Left lung (tissue), 10 donors: Measurements from ENCODE around the gene NAB1. TPM values are rescaled to one million over a fixed set of nuclear protein-coding genes. Genes with fewer than 3 reads are reported as not detected.

Source experiments
- ATAC-seq: fragments of 200-7000 bp; cut with Tn5 transposase; one replicate; pipeline ENCODE4 v1.9.1; 2020; ENCODE audit warnings: moderate library complexity
- DNase-seq, 4 donors: peaks; one replicate each; pipeline ENCODE4 v3.0.0-alpha.2; 2013 to 2020
- H3K27ac ChIP-seq, 2 donors: fragments of 200-600 bp; sonication (generic) in 1 of 2; one replicate each; pipeline versions ENCODE4 v1.5.0 to v1.8.0; 2020 to 2021
- H3K27me3 ChIP-seq, 2 donors: fragments of 200-600 bp; sonication (generic) in 1 of 2; one replicate each; pipeline versions ENCODE4 v1.5.0 to v1.8.0; 2020 to 2021
- H3K36me3 ChIP-seq, 2 donors: fragments of 200-600 bp; sonication (generic) in 1 of 2; one replicate each; pipeline versions ENCODE4 v1.5.0 to v1.8.0; 2020 to 2021
- H3K4me1 ChIP-seq, 2 donors: fragments of 200-600 bp; one replicate each; pipeline ENCODE4 v1.8.0; 2021
- H3K4me3 ChIP-seq, 2 donors: fragments of 200-600 bp; sonication (generic) in 1 of 2; one replicate each; pipeline versions ENCODE4 v1.5.0 to v1.8.0; 2020 to 2021; ENCODE audit warnings: mild to moderate bottlenecking in 1 of 2
- H3K9me3 ChIP-seq, 2 donors: fragments of 200-600 bp; sonication (generic) in 1 of 2; one replicate each; pipeline versions ENCODE4 v1.5.0 to v1.8.0; 2020 to 2021
- CTCF ChIP-seq, 2 donors: fragments of 200-600 bp; sonication (generic) in 1 of 2; IDR thresholded peaks; one replicate each; pipeline versions ENCODE4 v1.5.0 to v1.8.0; 2021; ENCODE audit warnings: antibody characterized with exemption in 2 of 2
- intact Hi-C, 2 donors: fragments of 100-400 bp; cut with DNase I; formaldehyde crosslinking; loops; one replicate each; pipeline versions ENCODE4 v1.11.2 to v1.14.2; 2022
- polyA plus RNA-seq, 6 donors: library from polyadenylated mRNA; unstranded; fragments of 120-200 nt; gene quantifications; one replicate each; pipeline ENCODE4 v1.2.1, GENCODE V29; 2013; ENCODE audit not compliant: insufficient read length in 6 of 6
- total RNA-seq, 2 donors: library from RNA; stranded (reverse); fragmentation: NEBNext Ultra II Directional; extraction: Animal tissue kit (Norgen Biotek cat#: 25700); gene quantifications; one replicate each; pipeline ENCODE4 v1.2.1, GENCODE V29; 2021
- donor health status: DM: no; HTN: yes; CAD: no.
- donor health status: DM: no; HTN: no; CAD: no.

The NAB1 gene
- total and polyA plus RNA-seq, 8 donors = 28.4 to 85.3 (median 75.3) TPM

DNA sequence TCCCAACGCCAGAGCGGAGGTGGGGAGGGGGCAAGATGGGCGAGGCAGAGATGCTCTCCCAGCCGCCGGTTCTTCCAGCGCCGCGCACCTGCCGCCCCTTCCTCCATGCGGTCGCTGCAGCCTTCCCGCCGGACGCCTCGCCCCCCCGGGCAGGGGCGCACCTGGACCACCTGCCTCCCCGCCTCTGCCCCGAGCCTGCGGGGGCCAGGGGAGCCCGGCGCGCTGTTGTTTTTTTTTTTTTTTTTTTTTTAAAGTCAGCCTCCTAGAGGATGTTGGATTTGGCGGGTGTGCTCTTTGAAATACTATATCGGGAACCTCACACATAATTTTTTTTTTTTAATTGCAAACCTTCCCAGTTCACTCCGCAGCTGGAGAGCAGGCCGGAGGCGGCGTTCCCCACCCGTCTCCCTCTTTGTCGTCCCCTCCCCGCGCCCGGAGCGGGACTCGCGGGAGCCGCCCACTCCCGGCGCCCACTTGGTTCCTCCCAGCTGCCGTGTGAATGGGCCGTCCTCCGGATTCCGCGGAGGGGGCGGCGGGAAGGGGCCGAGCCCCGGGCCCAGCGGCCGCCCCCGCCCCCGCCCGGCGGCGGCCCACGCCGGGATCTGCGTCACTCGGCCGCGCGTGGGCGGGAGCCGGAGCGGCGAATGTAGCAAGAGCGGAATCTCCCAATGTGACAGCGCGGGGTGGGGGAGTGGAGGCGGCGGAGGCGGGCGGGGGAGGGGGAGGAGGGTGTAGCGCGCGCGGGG lies 421 bp upstream of the NAB1 start:
- Histone ChIP-seq H3K27ac (peak overlapping the region; percentile 67 to 99), H3K9me3 (no peaks in the 10 kb centered on the region), H3K36me3 (no peaks in the 10 kb centered on the region), H3K4me3 (peak overlapping the region; percentile 65 to 84), H3K27me3 (no peaks in the 10 kb centered on the region), H3K4me1 (peaks cover 8 to 46% of the 10 kb centered on the region in 2 donors)
- peak; percentile 92 for ATAC-seq
- peak; percentile 83 to 96 (median 90) for DNase-seq
- intact Hi-C loops = no loop called here
- no peak for TF ChIP-seq CTCF (IDR thresholded peaks at IDR 0.05)

DNA sequence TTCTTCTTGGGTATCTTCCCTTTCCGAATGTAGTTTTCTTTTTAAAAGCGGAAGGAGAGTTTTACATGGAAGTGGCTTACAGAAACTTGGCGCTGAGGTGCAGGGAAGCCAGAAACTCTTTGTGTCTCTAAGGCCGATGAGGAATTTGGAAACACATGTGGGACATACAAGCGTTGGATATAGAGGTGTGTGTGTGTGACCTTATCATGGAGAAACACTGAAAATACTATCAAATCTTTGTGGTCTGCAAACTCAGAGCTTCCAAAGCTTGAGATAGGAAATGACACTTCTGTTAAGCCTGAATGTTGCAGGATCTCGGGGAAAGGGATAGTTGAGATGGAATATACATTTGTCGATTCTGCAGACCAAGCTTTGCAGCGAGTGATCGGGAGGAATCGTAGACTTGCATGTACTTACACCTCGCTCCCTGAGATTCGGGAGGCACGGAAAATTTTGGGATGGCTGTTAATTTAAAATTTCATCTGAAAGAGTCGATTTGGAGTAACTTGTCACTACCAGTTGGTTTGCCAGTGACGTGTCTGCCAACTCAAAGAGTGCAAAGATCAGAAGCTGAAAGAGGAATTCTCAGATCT lies 1.0 kb downstream of the NAB1 start:
- ATAC-seq (peak; percentile 15), DNase-seq (peak in 1 of 4 donors; percentile 51)
- H3K27ac ChIP-seq = peak overlapping the region; percentile 93 to 99
- no peaks in the 10 kb centered on the region for H3K9me3 ChIP-seq
- no peaks in the 10 kb centered on the region for H3K36me3 ChIP-seq
- no peak for TF ChIP-seq CTCF (IDR thresholded peaks at IDR 0.05)
- no peaks in the 10 kb centered on the region for H3K27me3 ChIP-seq
- peak overlapping the region; percentile 83 to 84 for H3K4me3 ChIP-seq
- H3K4me1 ChIP-seq = peaks cover 8 to 60% of the 10 kb centered on the region in 2 donors
- intact Hi-C loops = no loop called here

- Histone ChIP-seq H3K4me3 (peak overlapping the region in 1 of 2 donors; percentile 84), H3K4me1 (peaks cover 8 to 73% of the 10 kb centered on the region in 2 donors), H3K36me3 (no peaks in the 10 kb centered on the region), H3K9me3 (no peaks in the 10 kb centered on the region), H3K27me3 (no peaks in the 10 kb centered on the region), H3K27ac (no peak overlapping the region)
- DNase-seq (no peak), ATAC-seq (no peak)
- intact Hi-C loops = no loop called here
- no peak for TF ChIP-seq CTCF (IDR thresholded peaks at IDR 0.05)
Observed at GRCh38 chr2:190651413-190651812, 2.5 kb downstream of the NAB1 start.

- H3K9me3 ChIP-seq = no peaks in the 10 kb centered on the region
- H3K4me3 ChIP-seq = no peak overlapping the region
- H3K4me1 ChIP-seq = peaks cover 8 to 78% of the 10 kb centered on the region in 2 donors
- no peak for TF ChIP-seq CTCF (IDR thresholded peaks at IDR 0.05)
- no peaks in the 10 kb centered on the region for H3K27me3 ChIP-seq
- no peak overlapping the region for H3K27ac ChIP-seq
- intact Hi-C loops = no loop called here
- DNase-seq (no peak), ATAC-seq (no peak)
- H3K36me3 ChIP-seq = no peaks in the 10 kb centered on the region
Observed at GRCh38 chr2:190653231-190653630, 4.3 kb downstream of the NAB1 start.

DNA sequence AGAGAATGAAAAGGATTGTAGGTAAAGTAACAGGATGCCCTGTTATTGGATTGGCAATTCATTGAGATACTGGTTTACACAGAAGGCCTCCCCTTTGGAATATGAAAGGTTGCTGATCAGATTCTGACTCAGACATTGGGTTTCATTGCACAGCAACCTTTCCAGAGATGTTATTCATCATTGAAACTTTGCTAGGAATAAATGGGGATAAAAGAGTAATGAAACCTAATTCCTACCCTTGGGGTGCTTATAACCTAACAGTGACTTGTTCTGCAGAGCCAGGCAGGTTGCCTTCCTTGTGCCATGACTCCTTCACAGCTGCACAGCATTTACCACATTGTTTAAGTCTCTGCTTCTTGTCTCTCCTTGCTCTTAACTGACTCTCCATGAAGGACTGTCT lies 5.0 kb downstream of the NAB1 start:
- H3K27me3 ChIP-seq = no peaks in the 10 kb centered on the region
- H3K9me3 ChIP-seq = no peaks in the 10 kb centered on the region
- ATAC-seq = no peak
- peaks cover 0 to under 1% of the 10 kb centered on the region in 2 donors for H3K36me3 ChIP-seq
- no peak overlapping the region for H3K4me3 ChIP-seq
- TF ChIP-seq CTCF (IDR thresholded peaks at IDR 0.05) = no peak
- H3K27ac ChIP-seq = no peak overlapping the region
- H3K4me1 ChIP-seq = peaks cover 8 to 79% of the 10 kb centered on the region in 2 donors
- intact Hi-C loops = no loop called here
- DNase-seq = no peak
